K562 (cell line): ENCODE data around the gene ZNF668. TPM values are rescaled to one million over a fixed set of nuclear protein-coding genes. Genes with fewer than 3 reads are reported as not detected.
A peak's percentile ranks its signal among the peaks of the same experiment; 100 is the strongest.

Source experiments
- BRD4 ChIP-seq: fragments of 200-600 bp; sonication (generic); IDR thresholded peaks from 2 replicates; pipeline ENCODE4 v1.6.1; 2017; ENCODE audit warnings: inconsistent platforms
- BRF2 ChIP-seq: IDR thresholded peaks from 3 replicates; pipeline ENCODE4 v1.6.1; 2011; ENCODE audit warnings: borderline replicate concordance, mild to moderate bottlenecking; ENCODE audit not compliant: insufficient read length, insufficient read depth
- CBX3 ChIP-seq, 2 experiments: IDR thresholded peaks; 1 replicate in 1 of 2; 2 replicates in 1 of 2; pipeline ENCODE4 v1.6.1; 2012; ENCODE audit warnings: inconsistent platforms in 2 of 2, low read length in 2 of 2, borderline replicate concordance in 1 of 2, control low read depth in 1 of 2
- COPS2 ChIP-seq: fragments of 450-650 bp; conservative IDR thresholded peaks from 2 replicates; pipeline ENCODE4 v1.6.1; 2016; ENCODE audit warnings: mild to moderate bottlenecking, moderate library complexity
- DNMT1 ChIP-seq: fragments of 450-650 bp; IDR thresholded peaks from 2 replicates; pipeline ENCODE4 v1.6.1; 2016; ENCODE audit warnings: antibody characterized with exemption, mild to moderate bottlenecking
- E4F1 ChIP-seq: fragments of 250-450 bp; sonication (Bioruptor Pico); IDR thresholded peaks from 2 replicates; pipeline ENCODE4 v1.5.0; 2021; ENCODE audit warnings: mild to moderate bottlenecking, borderline replicate concordance
- HDGF ChIP-seq: fragments of 450-650 bp; IDR thresholded peaks from 2 replicates; pipeline ENCODE4 v1.6.1; 2016
- KLF13 ChIP-seq: fragments of 450-650 bp; IDR thresholded peaks from 2 replicates; pipeline ENCODE4 v1.6.1; 2016; ENCODE audit warnings: missing genetic modification characterization, low read depth, mild to moderate bottlenecking, missing compliant biosample characterization, moderate library complexity, borderline replicate concordance
- MAZ ChIP-seq, 2 experiments: fragments of 450-650 bp in 1 of 2; sonication (generic) in 1 of 2; formaldehyde crosslinking; IDR thresholded peaks in 1 of 2; conservative IDR thresholded peaks in 1 of 2; 2 replicates each; pipeline versions ENCODE4 v1.4.0 to v1.5.0; 2020; ENCODE audit warnings: mild to moderate bottlenecking in 1 of 2, missing genetic modification reagents in 1 of 2
- NCOR1 ChIP-seq: fragments of 450-650 bp; IDR thresholded peaks from 2 replicates; pipeline ENCODE4 v1.6.1; 2016; ENCODE audit warnings: mild to moderate bottlenecking, moderate library complexity
- NR2C2 ChIP-seq, 2 experiments: fragments of 200-800 bp in 1 of 2; sonication (Bioruptor generic) in 1 of 2; sonication (generic) in 1 of 2; formaldehyde crosslinking in 1 of 2; IDR thresholded peaks; 2 replicates each; pipeline versions ENCODE4 v1.6.1 to v1.8.0; 2016 to 2022; ENCODE audit warnings: mild to moderate bottlenecking in 1 of 2, missing compliant biosample characterization in 1 of 2, missing genetic modification characterization in 1 of 2, missing genetic modification reagents in 1 of 2
- PML ChIP-seq: IDR thresholded peaks from 2 replicates; pipeline ENCODE4 v1.6.1; 2012; ENCODE audit warnings: low read length, inconsistent platforms
- SMAD4 ChIP-seq: fragments of 250-450 bp; sonication (Bioruptor Pico); conservative IDR thresholded peaks from 2 replicates; pipeline ENCODE4 v1.8.0; 2021; ENCODE audit warnings: inconsistent platforms, mild to moderate bottlenecking, moderate library complexity
- SMARCC2 ChIP-seq: fragments of 450-650 bp; IDR thresholded peaks from 2 replicates; pipeline ENCODE4 v1.6.1; 2017; ENCODE audit warnings: antibody characterized with exemption, moderate library complexity, mild to moderate bottlenecking, low read depth
- STAG1 ChIP-seq: sonication (generic); formaldehyde crosslinking; IDR thresholded peaks from 2 replicates; pipeline ENCODE4 v1.5.0; 2020; ENCODE audit warnings: missing genetic modification reagents, borderline replicate concordance
- ZMIZ1 ChIP-seq, 2 experiments: fragments of 150-350 bp in 1 of 2; IDR thresholded peaks; 2 replicates each; pipeline ENCODE4 v1.6.1; 2012 to 2016; ENCODE audit warnings: low read depth in 2 of 2, low read length in 2 of 2, mild to moderate bottlenecking in 1 of 2, moderate library complexity in 1 of 2
- ZNF354B ChIP-seq: fragments of 250-450 bp; sonication (Bioruptor Pico); IDR thresholded peaks from 2 replicates; pipeline ENCODE4 v1.4.0; 2020
- ZNF668 ChIP-seq: fragments of 250-450 bp; sonication (Bioruptor Pico); IDR thresholded peaks from 2 replicates; pipeline ENCODE4 v1.8.0; 2022; ENCODE audit warnings: mild to moderate bottlenecking, inconsistent platforms
- polyA plus RNA-seq, 8 experiments: library from polyadenylated mRNA; depleted of rRNA in 4 of 8; stranded (reverse) in 5 of 8; unstranded in 3 of 8; fragments of >200 nt; fragmentation: Nextera tagmentation in 2 of 8; fragmentation: Illumina TruSeq in 1 of 8; extraction: Ambion mirVana in 2 of 8; extraction: Trizol in 1 of 8; gene quantifications; 2 replicates each; pipeline versions ENCODE4 v1.2.1 to v1.2.3, GENCODE V29; 2011 to 2014; ENCODE audit warnings: inconsistent platforms in 1 of 8, missing spikeins in 1 of 8
- total RNA-seq, 7 experiments: library from RNA; depleted of rRNA in 6 of 7; stranded (reverse); fragments of >200 nt in 6 of 7; fragmentation: Illumina TruSeq in 2 of 7; extraction: Trizol in 2 of 7; gene quantifications; 2 replicates each; pipeline versions ENCODE4 v1.2.1 to v1.2.3, GENCODE V29; 2011 to 2021; ENCODE audit warnings: low replicate concordance in 1 of 7

The ZNF668 gene
- total and polyA plus RNA-seq, 9 of the 15 experiments (the other 6 are each of a cell fraction or from before 2014, with no cell fraction given) = 0.04 to 15.3 (median 3.8) TPM; not detected in 1

GRCh38 chr16:31108035-31108793 is 34.2 kb upstream of the ZNF668 start, which contains the start of gene BCKDK (continued):
- TF ChIP-seq ZMIZ1 (IDR thresholded peaks at IDR 0.05; ENCODE audit: low read depth in 2 of 2, low read length in 2 of 2) (no peak), HDGF (no peak), ZNF668 (no peak; the same call in 1 of the 2 replicates), NCOR1 (no peak), COPS2 (no peak), CBX3 (IDR thresholded peaks at IDR 0.05; ENCODE audit: borderline replicate concordance in 1 of 2, low read length in 2 of 2) (no peak), MAZ (CRISPR knock-in tag; conservative IDR thresholded peaks at IDR 0.05 in 1 of 2, IDR thresholded peaks at IDR 0.05 in 1 of 2) (peak in 1 of 2 experiments; percentile 17; a peak in 2 of 4 replicates), KLF13 (tag) (0 out of 2 replicates have a peak, but pooled peaks have one; percentile 34), STAG1 (no peak), SMAD4 (CRISPR knock-in tag) (peak; percentile 43; the same call in 1 of the 2 replicates), BRF2 (no peak), DNMT1 (no peak), PML (no peak), NR2C2 (CRISPR knock-in tag; IDR thresholded peaks at IDR 0.05) (peak; percentile 33; the same call in 1 of the 2 replicates), NR2C2 (tag; IDR thresholded peaks at IDR 0.05) (peak; percentile 79), ZNF354B (no peak), BRD4 (no peak), SMARCC2 (no peak), E4F1 (CRISPR knock-in tag) (no peak)
